GM13976 (cell line): ENCODE measurements around the gene TMEM244.

Experiments
- DNase-seq: peaks from one replicate; pipeline ENCODE4 v3.0.0; 2012; ENCODE audit warnings: low spot score
- CTCF ChIP-seq: IDR thresholded peaks from 2 replicates; pipeline ENCODE4 v1.5.1; 2012; ENCODE audit warnings: borderline replicate concordance, mild to moderate bottlenecking; ENCODE audit not compliant: insufficient read depth; ENCODE audit errors: extremely low read depth, missing control alignments, control extremely low read depth
- in situ Hi-C: fragments of 300-500 bp; cut with MboI; formaldehyde crosslinking; loops from one replicate; pipeline ENCODE4 v1.12.0; 2022; ENCODE audit warnings: low sequenced_read_pairs, mixed read lengths, inconsistent platforms; ENCODE audit not compliant: unreplicated experiment

TMEM244 gene, protein sequence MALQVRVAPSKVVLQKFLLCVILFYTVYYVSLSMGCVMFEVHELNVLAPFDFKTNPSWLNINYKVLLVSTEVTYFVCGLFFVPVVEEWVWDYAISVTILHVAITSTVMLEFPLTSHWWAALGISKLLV

GRCh38 chr6:129860908-129861665, at the start of gene TMEM244:
Gene TMEM244, minus strand, starts transcription at chr6:129861315. Its CDS starts 127 bp downstream, at chr6:129861188.
- in situ Hi-C loops, result no loop called here
- no peak for DNase-seq
- TF ChIP-seq CTCF, result no peak

DNA sequence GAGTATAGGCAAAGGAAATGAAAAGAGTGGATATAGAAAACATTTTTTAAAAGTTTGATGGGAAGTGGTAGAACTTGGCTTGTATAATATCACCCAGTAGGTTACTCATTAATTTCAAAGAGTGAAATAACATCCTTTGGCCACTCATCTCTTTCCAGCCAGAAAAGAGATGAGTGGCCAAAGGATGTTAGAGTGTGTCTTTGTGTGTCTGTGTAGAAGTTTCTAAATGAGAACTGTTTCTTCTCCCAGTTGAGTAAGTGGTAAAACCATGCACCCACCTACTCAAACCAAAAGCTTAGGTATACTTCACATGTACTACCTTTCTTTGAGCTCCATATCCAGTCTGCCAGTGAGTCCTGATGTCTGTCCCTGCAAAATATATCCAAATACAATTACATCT, 47.7 kb upstream of the TMEM244 start:
- in situ Hi-C loops, result no loop called here
- TF ChIP-seq CTCF, result no peak
- no peak for DNase-seq

DNA sequence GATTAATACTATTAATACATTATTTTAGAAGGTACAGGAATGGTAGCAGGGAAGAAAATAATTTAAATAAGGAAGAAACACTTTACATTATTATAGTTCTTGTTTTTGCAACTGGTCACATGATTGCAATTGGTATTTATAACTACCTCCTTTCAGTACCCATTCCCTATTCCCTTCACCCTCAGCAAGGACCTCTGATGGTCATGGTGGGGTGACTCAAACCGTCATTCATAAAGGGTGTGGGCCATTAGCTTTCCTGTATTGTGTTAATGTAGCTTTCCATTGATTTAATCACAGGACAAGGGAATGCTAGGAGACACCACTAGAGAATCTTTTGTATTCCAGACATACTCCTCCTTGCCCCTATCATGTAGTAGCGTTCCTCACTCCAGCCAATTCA, 47.2 kb upstream of the TMEM244 start:
- no peak for TF ChIP-seq CTCF
- in situ Hi-C loops, result no loop called here
- no peak for DNase-seq

- no peak for TF ChIP-seq CTCF
- in situ Hi-C loops, result no loop called here
- no peak for DNase-seq
Measured at GRCh38 chr6:129906515-129907077, 45.5 kb upstream of the TMEM244 start.

GRCh38 chr6:129903082-129903481, 42.0 kb upstream of the TMEM244 start:
- DNase-seq, result no peak
- in situ Hi-C loops, result no loop called here
- TF ChIP-seq CTCF, result no peak

GRCh38 chr6:129902681-129903080, 41.6 kb upstream of the TMEM244 start:
- in situ Hi-C loops, result no loop called here
- TF ChIP-seq CTCF, result no peak
- no peak for DNase-seq
